GM12892 (cell line): ENCODE results near the gene RRP1B.

Experiments
- POLR2A ChIP-seq: IDR thresholded peaks from 2 replicates; pipeline ENCODE4 v1.6.1; 2011; ENCODE audit warnings: low read depth, low read length, control low read depth
- POLR2AphosphoS5 ChIP-seq: IDR thresholded peaks from 2 replicates; pipeline ENCODE4 v1.6.1; 2011; ENCODE audit warnings: low read depth, low read length, control low read depth
- TAF1 ChIP-seq: IDR thresholded peaks from 2 replicates; pipeline ENCODE4 v1.6.1; 2011; ENCODE audit warnings: low read depth, mild to moderate bottlenecking, control low read depth, low read length, borderline replicate concordance

DNA sequence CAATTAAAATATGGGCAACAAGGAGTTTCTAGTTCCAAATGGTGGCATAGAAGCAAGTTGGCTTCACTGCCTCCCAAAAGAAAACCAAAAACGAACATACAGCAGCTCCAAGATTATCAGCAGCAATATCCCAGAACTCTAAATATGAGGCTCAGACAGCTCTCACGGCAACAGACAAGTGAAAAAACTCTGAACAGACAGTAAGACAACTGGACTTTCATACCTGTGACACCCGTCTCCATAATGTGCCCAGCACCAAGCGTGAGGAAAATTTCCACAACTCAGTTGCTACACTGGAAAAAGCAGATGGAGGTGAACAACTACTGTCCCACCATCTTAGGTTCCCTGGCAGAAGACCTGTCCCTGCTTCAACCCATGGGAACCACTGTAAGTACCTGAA lies 40.0 kb upstream of the RRP1B start:
- TF ChIP-seq POLR2AphosphoS5 (no peak), POLR2A (no peak), TAF1 (no peak)
